PC-3 (cell line): ENCODE data around the gene WDR88. TPM values are rescaled to one million over a fixed set of nuclear protein-coding genes. Genes with fewer than 3 reads are reported as not detected.
A peak's percentile ranks its signal among the peaks of the same experiment; 100 is the strongest.

ENCODE experiments used
- ATAC-seq: fragments of 200-7000 bp; cut with Tn5 transposase; 2 replicates; pipeline ENCODE4 v1.9.1; 2020; ENCODE audit warnings: mild to moderate bottlenecking, moderate library complexity
- BruUV-seq: library from RNA; stranded (reverse); fragments of 400-500 nt; replicated peaks from 2 replicates; lab custom pipeline; 2021; lab: Mats Ljungman, UMichigan
- CTCF ChIA-PET: fragments of 300-600 bp; sonication (Branson Sonifier 250); formaldehyde crosslinking; loops from one replicate; lab custom pipeline; 2022; ENCODE audit warnings: antibody characterized with exemption; lab: Charles Lee
- POLR2A ChIA-PET: fragments of 300-600 bp; sonication (Branson Sonifier 250); formaldehyde crosslinking; loops from one replicate; lab custom pipeline; 2022; ENCODE audit warnings: antibody characterized with exemption; ENCODE audit not compliant: unreplicated experiment; lab: Charles Lee
- DNase-seq: peaks from one replicate; pipeline ENCODE4 v3.0.0-alpha.2; 2015
- H2AFZ ChIP-seq: fragments of 300-600 bp; sonication (generic); 2 replicates; pipeline ENCODE4 v1.6.0; 2016; ENCODE audit warnings: antibody characterized with exemption, low read length
- H3F3A ChIP-seq: fragments of 300-600 bp; sonication (generic); one replicate; pipeline ENCODE4 v1.6.0; 2017; ENCODE audit warnings: antibody characterized with exemption, low read length, control low read depth, mild to moderate bottlenecking; ENCODE audit not compliant: unreplicated experiment
- H3K27ac ChIP-seq: fragments of 300-600 bp; sonication (generic); 2 replicates; pipeline ENCODE4 v1.5.1; 2016; ENCODE audit warnings: mild to moderate bottlenecking, low read length
- H3K27me3 ChIP-seq: fragments of 300-600 bp; sonication (generic); 2 replicates; pipeline ENCODE4 v1.6.1; 2016; ENCODE audit warnings: low read length, mixed read lengths
- H3K36me3 ChIP-seq: fragments of 300-600 bp; sonication (generic); 2 replicates; pipeline ENCODE4 v1.6.1; 2016; ENCODE audit warnings: low read depth, mixed run types, low read length, mixed read lengths
- H3K4me1 ChIP-seq: fragments of 300-600 bp; sonication (generic); 2 replicates; pipeline ENCODE4 v1.5.1; 2016; ENCODE audit warnings: low read length; ENCODE audit not compliant: insufficient read depth
- H3K4me2 ChIP-seq: fragments of 300-600 bp; sonication (generic); 2 replicates; pipeline ENCODE4 v1.6.0; 2016; ENCODE audit warnings: low read length
- H3K4me3 ChIP-seq: fragments of 300-600 bp; sonication (generic); 2 replicates; pipeline ENCODE4 v1.5.1; 2016; ENCODE audit warnings: mild to moderate bottlenecking, low read length, mixed read lengths
- H3K79me2 ChIP-seq: fragments of 300-600 bp; sonication (generic); 2 replicates; pipeline ENCODE4 v1.6.1; 2017; ENCODE audit warnings: low read length, mixed read lengths
- H3K9ac ChIP-seq: fragments of 300-600 bp; sonication (generic); 2 replicates; pipeline ENCODE4 v1.6.0; 2016; ENCODE audit warnings: mild to moderate bottlenecking, low read length
- H3K9me2 ChIP-seq: fragments of 300-600 bp; sonication (generic); replicated peaks from 2 replicates; pipeline ENCODE4 v1.6.1; 2016; ENCODE audit warnings: mixed run types, low read length, mixed read lengths
- H3K9me3 ChIP-seq: fragments of 300-600 bp; sonication (generic); 2 replicates; pipeline ENCODE4 v1.6.1; 2016; ENCODE audit warnings: low read length, mixed read lengths
- H4K20me1 ChIP-seq: fragments of 300-600 bp; sonication (generic); 2 replicates; pipeline ENCODE4 v1.6.1; 2016; ENCODE audit warnings: low read length, mixed read lengths
- CTCF ChIP-seq: fragments of 300-600 bp; sonication (generic); conservative IDR thresholded peaks from 2 replicates; pipeline ENCODE4 v1.5.1; 2017; ENCODE audit warnings: antibody characterized with exemption, low read depth, mild to moderate bottlenecking, low read length
- EZH2 ChIP-seq: fragments of 300-600 bp; sonication (generic); IDR thresholded peaks from one replicate; pipeline ENCODE4 v1.6.1; 2017; ENCODE audit warnings: antibody characterized with exemption, mild to moderate bottlenecking, low read length; ENCODE audit not compliant: unreplicated experiment
- EZH2phosphoT487 ChIP-seq: fragments of 300-600 bp; sonication (generic); IDR thresholded peaks from 2 replicates; pipeline ENCODE4 v1.6.1; 2018; ENCODE audit warnings: mild to moderate bottlenecking, antibody characterized with exemption, low read length, borderline replicate concordance
- intact Hi-C: fragments of 100-400 bp; cut with micrococcal nuclease; formaldehyde crosslinking; loops from 2 replicates; pipeline ENCODE4 v1.9.0; 2023
- total RNA-seq: library from RNA; depleted of rRNA; stranded (reverse); fragments of >200 nt; gene quantifications from 2 replicates; pipeline ENCODE4 v1.2.3, GENCODE V29; 2014

Gene WDR88
- total RNA-seq, 1 experiment from 2014 or later: not detected

- no TSS peak for BruUV-seq
- no peaks in the 10 kb centered on the region for H3K9me3 ChIP-seq
- H3K27me3 ChIP-seq: no peaks in the 10 kb centered on the region
- no peak overlapping the region for H3K4me3 ChIP-seq
- H2AFZ ChIP-seq: no peak overlapping the region
- CTCF ChIA-PET: no interaction called here
- H3F3A ChIP-seq: no peaks in the 10 kb centered on the region
- H3K4me2 ChIP-seq: no peak overlapping the region
- no peak overlapping the region for H3K27ac ChIP-seq
- no peaks in the 10 kb centered on the region for H3K4me1 ChIP-seq
- H3K9me2 ChIP-seq: no peaks in the 10 kb centered on the region
- H3K36me3 ChIP-seq: no peaks in the 10 kb centered on the region
- intact Hi-C loops: no loop called here
- ATAC-seq (no peak), DNase-seq (no peak)
- POLR2A ChIA-PET: no interaction called here
- no peak overlapping the region for H3K9ac ChIP-seq
- TF ChIP-seq CTCF: peak; percentile 27; the same call in 1 of the 2 replicates
- no peak for TF ChIP-seq EZH2phosphoT487
- H3K79me2 ChIP-seq: no peaks in the 10 kb centered on the region
- H4K20me1 ChIP-seq: no peaks in the 10 kb centered on the region
Observed at GRCh38 chr19:33219261-33219815, 87.4 kb downstream of the WDR88 start.

- DNase-seq: no peak
- ChIA-PET POLR2A (no interaction called here), CTCF (no interaction called here)
- Histone ChIP-seq H3K9me2 (no peaks in the 10 kb centered on the region), H3K9me3 (no peaks in the 10 kb centered on the region), H3K4me2 (no peak overlapping the region), H2AFZ (no peak overlapping the region), H3K79me2 (no peaks in the 10 kb centered on the region), H3K9ac (no peak overlapping the region), H3K4me3 (no peak overlapping the region), H3K4me1 (no peaks in the 10 kb centered on the region), H3K27ac (no peak overlapping the region), H4K20me1 (no peaks in the 10 kb centered on the region), H3F3A (no peaks in the 10 kb centered on the region), H3K36me3 (no peaks in the 10 kb centered on the region), H3K27me3 (0 out of 2 replicates have a peak, but pooled peaks cover 5% of the 10 kb centered on the region)
- BruUV-seq: no TSS peak
- intact Hi-C loops: no loop called here
- TF ChIP-seq EZH2: no peak
- TF ChIP-seq CTCF: no peak
- TF ChIP-seq EZH2phosphoT487: no peak
- ATAC-seq: no peak
Observed at GRCh38 chr19:33220115-33220514, 88.2 kb downstream of the WDR88 start.

- Histone ChIP-seq H3K9me3 (no peaks in the 10 kb centered on the region), H3K27me3 (0 out of 2 replicates have a peak, but pooled peaks cover 9% of the 10 kb centered on the region), H3K4me3 (no peak overlapping the region), H4K20me1 (no peaks in the 10 kb centered on the region), H3K79me2 (no peaks in the 10 kb centered on the region), H3F3A (no peaks in the 10 kb centered on the region), H3K27ac (no peak overlapping the region), H3K4me2 (no peak overlapping the region), H2AFZ (no peak overlapping the region), H3K36me3 (no peaks in the 10 kb centered on the region), H3K9ac (no peak overlapping the region), H3K4me1 (no peaks in the 10 kb centered on the region), H3K9me2 (no peaks in the 10 kb centered on the region)
- ATAC-seq: no peak
- intact Hi-C loops: no loop called here
- ChIA-PET CTCF (no interaction called here), POLR2A (no interaction called here)
- BruUV-seq: no TSS peak
- TF ChIP-seq EZH2 (no peak), EZH2phosphoT487 (no peak), CTCF (no peak)
- DNase-seq: no peak
Observed at GRCh38 chr19:33220735-33221134, 88.8 kb downstream of the WDR88 start.
